KMS-11 (cell line): ENCODE results near the gene ZNF22.

Source experiments
- H2AFZ ChIP-seq: fragments of 200-600 bp; sonication (generic); 2 replicates; pipeline ENCODE4 v1.6.1; 2016; ENCODE audit warnings: antibody characterized with exemption, mixed run types, low read depth
- H3K27ac ChIP-seq: fragments of 200-600 bp; sonication (generic); 2 replicates; pipeline ENCODE4 v1.6.1; 2016; ENCODE audit warnings: mild to moderate bottlenecking, mixed run types
- H3K27me3 ChIP-seq: fragments of 200-600 bp; sonication (generic); 2 replicates; pipeline ENCODE4 v1.6.1; 2017; ENCODE audit warnings: mild to moderate bottlenecking, low read depth, mixed run types, moderate library complexity; ENCODE audit not compliant: insufficient read depth
- H3K36me3 ChIP-seq: fragments of 200-600 bp; sonication (generic); 2 replicates; pipeline ENCODE4 v1.6.1; 2017; ENCODE audit warnings: mild to moderate bottlenecking, mixed run types; ENCODE audit not compliant: insufficient read depth
- H3K4me1 ChIP-seq: fragments of 200-600 bp; sonication (generic); 2 replicates; pipeline ENCODE4 v1.6.1; 2016; ENCODE audit warnings: mild to moderate bottlenecking, low read depth, mixed run types; ENCODE audit not compliant: poor library complexity, severe bottlenecking
- H3K4me2 ChIP-seq: fragments of 200-600 bp; sonication (generic); 2 replicates; pipeline ENCODE4 v1.7.0; 2016; ENCODE audit warnings: mild to moderate bottlenecking, mixed run types
- H3K4me3 ChIP-seq: fragments of 200-600 bp; sonication (generic); IDR thresholded peaks from 2 replicates; pipeline ENCODE4 v1.6.1; 2017; ENCODE audit warnings: low read depth, low read length, mixed read lengths; ENCODE audit not compliant: insufficient read depth
- H3K79me2 ChIP-seq: fragments of 200-600 bp; sonication (generic); 2 replicates; pipeline ENCODE4 v1.6.1; 2016; ENCODE audit warnings: low read depth, mixed run types; ENCODE audit not compliant: insufficient read depth
- H3K9ac ChIP-seq: fragments of 200-600 bp; sonication (generic); 2 replicates; pipeline ENCODE4 v1.6.1; 2016; ENCODE audit warnings: mild to moderate bottlenecking, mixed run types
- H4K20me1 ChIP-seq: fragments of 200-600 bp; sonication (generic); 2 replicates; pipeline ENCODE4 v1.6.1; 2016; ENCODE audit warnings: mild to moderate bottlenecking, mixed run types; ENCODE audit not compliant: insufficient read depth
- CTCF ChIP-seq: fragments of 200-600 bp; sonication (generic); conservative IDR thresholded peaks from 2 replicates; pipeline ENCODE4 v1.6.1; 2017; ENCODE audit warnings: low read depth, mild to moderate bottlenecking, antibody characterized with exemption, low read length, moderate library complexity, mixed read lengths

The ZNF22 gene

DNA sequence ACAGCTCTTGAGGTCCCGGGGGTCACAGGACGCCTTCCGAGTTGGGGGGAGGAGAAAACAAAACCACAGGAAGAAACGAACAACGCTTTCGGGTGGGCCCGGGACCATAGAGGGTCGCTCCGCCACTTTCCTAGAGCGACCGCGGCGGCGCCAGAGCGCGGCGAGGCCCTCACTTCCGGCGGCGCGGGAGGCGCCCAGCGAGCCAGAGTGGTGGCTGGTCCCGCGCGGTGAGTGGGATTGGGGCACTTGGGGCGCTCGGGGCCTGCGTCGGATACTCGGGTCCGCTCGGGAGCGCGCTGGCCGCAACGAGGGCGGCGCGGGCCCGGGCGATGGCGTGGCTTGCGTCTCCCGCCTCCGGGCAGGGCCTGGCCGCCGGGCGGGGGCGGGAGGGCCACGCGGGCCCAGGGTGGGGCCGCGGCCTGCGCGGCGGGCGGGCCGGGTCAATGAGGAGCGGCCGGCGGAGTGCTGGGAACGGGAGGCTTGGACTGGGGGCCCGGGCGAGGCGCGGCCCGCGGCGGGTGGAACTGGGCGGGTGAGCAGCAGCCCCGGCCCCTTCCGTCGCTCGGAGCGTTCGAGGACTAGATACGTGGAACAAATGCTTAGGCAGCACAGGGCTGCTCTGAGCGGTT, at the start of gene ZNF22:
Gene ZNF22, plus strand, starts transcription at position 172 of the 629 bp plus-strand sequence. CDS start 2,446 bp downstream, outside the sequence.
- H4K20me1 ChIP-seq = no peaks in the 10 kb centered on the region
- H3K36me3 ChIP-seq = no peaks in the 10 kb centered on the region
- H3K27me3 ChIP-seq = no peaks in the 10 kb centered on the region
- peaks cover 21% of the 10 kb centered on the region for H3K79me2 ChIP-seq
- peak within 1 kb of the TSS; percentile 81 for H3K27ac ChIP-seq
- peak within 1 kb of the TSS; percentile 49 for H2AFZ ChIP-seq
- peak within 1 kb of the TSS; percentile 78 for H3K4me2 ChIP-seq
- TF ChIP-seq CTCF = no peak
- H3K4me1 ChIP-seq = peaks cover 44% of the 10 kb centered on the region
- peak within 1 kb of the TSS; percentile 76 for H3K9ac ChIP-seq
- no peak within 1 kb of the TSS for H3K4me3 ChIP-seq

DNA sequence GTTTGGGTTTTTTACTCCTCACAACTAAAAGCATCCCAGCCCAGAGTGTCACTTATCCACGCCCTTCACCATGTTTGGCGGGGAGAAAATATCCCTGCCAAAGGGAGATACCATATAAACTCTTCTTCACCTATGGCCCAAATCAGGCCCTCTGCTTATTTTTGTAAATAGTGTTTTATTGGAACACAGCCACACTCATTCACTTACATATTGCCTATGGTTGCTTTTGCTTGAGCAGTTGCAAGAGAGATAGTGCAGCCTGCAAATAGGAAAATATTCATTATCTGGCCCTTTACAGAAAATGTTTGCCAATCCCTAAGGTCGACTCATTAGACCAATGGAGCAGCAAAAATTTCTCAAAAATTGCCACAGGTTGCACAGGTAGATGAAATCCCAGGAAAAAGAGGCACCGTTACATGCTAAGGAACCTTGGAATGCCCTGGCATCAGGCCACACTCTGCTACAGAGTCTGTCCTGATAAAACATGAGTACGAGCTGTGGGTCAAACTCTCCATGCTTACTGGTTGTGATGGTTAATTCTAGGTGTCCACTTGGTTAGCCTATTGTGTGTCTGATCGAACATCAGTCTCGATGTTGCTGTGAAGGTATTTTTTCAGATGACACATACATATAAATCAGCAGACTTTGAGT, 49.0 kb upstream of the ZNF22 start:
- no peak for TF ChIP-seq CTCF
- no peak overlapping the region for H3K4me2 ChIP-seq
- H4K20me1 ChIP-seq = no peaks in the 10 kb centered on the region

DNA sequence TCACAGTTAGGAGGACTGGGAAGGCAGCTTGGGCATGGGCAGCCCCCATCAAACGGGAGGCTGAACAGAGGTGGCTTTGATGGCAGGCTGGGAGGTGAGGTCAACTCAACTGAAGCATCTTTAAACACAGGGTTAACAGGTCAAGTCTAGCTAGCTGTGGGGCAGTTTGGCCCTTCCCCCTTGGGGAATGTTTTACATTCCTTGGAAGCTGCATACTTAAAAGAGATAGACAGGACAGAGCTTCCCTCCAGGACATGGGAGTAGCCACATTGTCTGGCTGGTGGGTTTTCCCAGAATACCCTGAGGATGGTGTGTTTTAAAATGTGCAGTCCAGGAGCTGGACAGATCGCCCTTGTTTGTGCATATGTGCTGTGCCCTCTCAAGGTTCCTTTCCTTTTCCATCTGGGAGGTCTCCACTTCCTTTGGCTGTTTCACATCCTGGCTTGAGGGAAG, 47.9 kb upstream of the ZNF22 start:
- Histone ChIP-seq H3K4me1 (peaks cover 5% of the 10 kb centered on the region), H3K27ac (no peak overlapping the region), H3K4me3 (no peak overlapping the region), H3K79me2 (peaks cover 8% of the 10 kb centered on the region; the same call in 1 of the 2 replicates), H3K36me3 (no peaks in the 10 kb centered on the region), H3K27me3 (no peaks in the 10 kb centered on the region), H3K4me2 (no peak overlapping the region), H4K20me1 (no peaks in the 10 kb centered on the region), H2AFZ (no peak overlapping the region), H3K9ac (no peak overlapping the region)
- no peak for TF ChIP-seq CTCF

More for the DNA sequence above, 49.0 kb upstream of the ZNF22 start:
- H3K4me3 ChIP-seq = no peak overlapping the region
- no peaks in the 10 kb centered on the region for H3K79me2 ChIP-seq
- no peaks in the 10 kb centered on the region for H3K36me3 ChIP-seq
- no peaks in the 10 kb centered on the region for H3K4me1 ChIP-seq
- no peak overlapping the region for H2AFZ ChIP-seq
- H3K27ac ChIP-seq = no peak overlapping the region
- H3K27me3 ChIP-seq = no peaks in the 10 kb centered on the region
- no peak overlapping the region for H3K9ac ChIP-seq

DNA sequence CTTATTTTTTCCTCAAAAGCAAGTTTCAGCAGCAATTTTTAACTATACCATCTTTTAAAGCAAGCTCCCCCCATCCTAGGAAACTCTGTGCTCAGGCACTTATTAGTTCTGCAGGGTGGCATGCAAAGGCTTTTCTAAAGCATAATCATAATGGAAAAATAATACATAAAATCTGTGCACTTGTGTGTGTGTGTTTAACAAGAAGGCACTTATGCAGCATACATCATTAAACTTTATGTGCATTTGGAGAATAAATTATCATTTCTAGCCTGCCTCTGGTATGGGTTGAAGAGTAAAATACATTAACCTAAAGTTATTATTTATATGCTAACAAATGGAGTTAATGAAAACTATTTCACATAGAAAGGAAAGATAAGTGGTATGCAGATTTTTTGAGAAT, 46.7 kb upstream of the ZNF22 start:
- H3K4me2 ChIP-seq = no peak overlapping the region
- H3K79me2 ChIP-seq = peaks cover 20% of the 10 kb centered on the region; the same call in 1 of the 2 replicates
- H2AFZ ChIP-seq = no peak overlapping the region
- H3K27ac ChIP-seq = no peak overlapping the region
- H3K36me3 ChIP-seq = no peaks in the 10 kb centered on the region
- peaks cover 13% of the 10 kb centered on the region for H3K4me1 ChIP-seq
- H3K4me3 ChIP-seq = no peak overlapping the region
- H3K9ac ChIP-seq = no peak overlapping the region
- no peaks in the 10 kb centered on the region for H4K20me1 ChIP-seq
- no peak for TF ChIP-seq CTCF
- H3K27me3 ChIP-seq = no peaks in the 10 kb centered on the region
